GM23338 (cell line): Measurements from ENCODE around the gene NGFR.

ENCODE experiments used
- POLR2AphosphoS5 ChIP-seq: IDR thresholded peaks from 2 replicates; pipeline ENCODE4 v1.6.1; 2016; ENCODE audit warnings: antibody characterized with exemption, low read depth
- TF ChIP-seq, protein P1 (sequence below), 2 experiments: fragments of 200-600 bp in 1 of 2; sonication (generic) in 1 of 2; conservative IDR thresholded peaks; 2 replicates each; pipeline versions ENCODE4 v1.5.1 to v1.6.1; 2016 to 2017; ENCODE audit warnings: antibody characterized with exemption in 2 of 2, low read depth in 2 of 2, mild to moderate bottlenecking in 2 of 2, moderate library complexity in 1 of 2

- no peak for TF ChIP-seq POLR2AphosphoS5
- TF ChIP-seq, protein P1, sequence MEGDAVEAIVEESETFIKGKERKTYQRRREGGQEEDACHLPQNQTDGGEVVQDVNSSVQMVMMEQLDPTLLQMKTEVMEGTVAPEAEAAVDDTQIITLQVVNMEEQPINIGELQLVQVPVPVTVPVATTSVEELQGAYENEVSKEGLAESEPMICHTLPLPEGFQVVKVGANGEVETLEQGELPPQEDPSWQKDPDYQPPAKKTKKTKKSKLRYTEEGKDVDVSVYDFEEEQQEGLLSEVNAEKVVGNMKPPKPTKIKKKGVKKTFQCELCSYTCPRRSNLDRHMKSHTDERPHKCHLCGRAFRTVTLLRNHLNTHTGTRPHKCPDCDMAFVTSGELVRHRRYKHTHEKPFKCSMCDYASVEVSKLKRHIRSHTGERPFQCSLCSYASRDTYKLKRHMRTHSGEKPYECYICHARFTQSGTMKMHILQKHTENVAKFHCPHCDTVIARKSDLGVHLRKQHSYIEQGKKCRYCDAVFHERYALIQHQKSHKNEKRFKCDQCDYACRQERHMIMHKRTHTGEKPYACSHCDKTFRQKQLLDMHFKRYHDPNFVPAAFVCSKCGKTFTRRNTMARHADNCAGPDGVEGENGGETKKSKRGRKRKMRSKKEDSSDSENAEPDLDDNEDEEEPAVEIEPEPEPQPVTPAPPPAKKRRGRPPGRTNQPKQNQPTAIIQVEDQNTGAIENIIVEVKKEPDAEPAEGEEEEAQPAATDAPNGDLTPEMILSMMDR (conservative IDR thresholded peaks at IDR 0.05; ENCODE audit: low read depth in 2 of 2), result no peak
Measured at GRCh38 chr17:49456183-49456965, 38.7 kb upstream of the NGFR start.
